ENCODE results near the gene TUBGCP3. TPM values are rescaled to one million over a fixed set of nuclear protein-coding genes. Genes with fewer than 3 reads are reported as not detected.
"Not testable (repeated sequence)": the region's sequence is repeated elsewhere in the genome, so short reads cannot be mapped to it uniquely, and the experiment has no call there.

The TUBGCP3 gene
- total RNA-seq, 1 experiment from 2014 or later: 51.4 TPM

- Histone ChIP-seq H3K9me2 (ENCODE audit: insufficient read depth) (no peaks in the 10 kb centered on the region), H4K20me1 (ENCODE audit: insufficient read depth) (no peaks in the 10 kb centered on the region), H3K4me1 (ENCODE audit: control insufficient read depth in 1 of 2, insufficient read depth in 2 of 2, low read length in 2 of 2) (peaks cover 0 to under 1% of the 10 kb centered on the region in 2 experiments; a peak in 1 of 4 replicates), H3K79me2 (ENCODE audit: insufficient read depth, low read length) (no peaks in the 10 kb centered on the region), H2AFZ (ENCODE audit: low read depth, low read length, poor library complexity, severe bottlenecking) (no peak overlapping the region), H3K27ac (ENCODE audit: low read depth, low read length) (no peak overlapping the region), H3K27me3 (ENCODE audit: insufficient read depth, low read length) (peaks cover 24% of the 10 kb centered on the region), H3K9ac (ENCODE audit: low read length) (no peak overlapping the region), H3K36me3 (ENCODE audit: control insufficient read depth in 1 of 2, insufficient read depth in 2 of 2, low read length in 2 of 2) (no peaks in the 10 kb centered on the region), H3K9me3 (ENCODE audit: control insufficient read depth in 1 of 2, insufficient read depth in 1 of 2, low read depth in 1 of 2, low read length in 2 of 2) (no peaks in the 10 kb centered on the region), H3K4me3 (replicated peaks in 1 of 2; ENCODE audit: low read depth in 1 of 2, low read length in 2 of 2) (no peak overlapping the region), H3K4me2 (ENCODE audit: low read length) (no peak overlapping the region)
- RAD21 ChIA-PET (ENCODE audit: low non-redundant PET in 1 of 2, low total read pairs in 2 of 2, uncharacterized antibody in 2 of 2, unreplicated experiment in 2 of 2): no interaction called here
- ATAC-seq (no peak), DNase-seq (ENCODE audit: low read depth, low spot score) (no peak)
- CTCF ChIA-PET: no interaction called here
- POLR2A ChIA-PET: interaction anchor here (0.6 kb wide), 1 partner anchor 34 kb away, joined by 3 read pairs; no protein-coding TSS in a partner anchor
- TF ChIP-seq ZBTB33 (IDR thresholded peaks at IDR 0.05; ENCODE audit: extremely low read depth, insufficient replicate concordance, low read length): no peak
- TF ChIP-seq, protein P1, sequence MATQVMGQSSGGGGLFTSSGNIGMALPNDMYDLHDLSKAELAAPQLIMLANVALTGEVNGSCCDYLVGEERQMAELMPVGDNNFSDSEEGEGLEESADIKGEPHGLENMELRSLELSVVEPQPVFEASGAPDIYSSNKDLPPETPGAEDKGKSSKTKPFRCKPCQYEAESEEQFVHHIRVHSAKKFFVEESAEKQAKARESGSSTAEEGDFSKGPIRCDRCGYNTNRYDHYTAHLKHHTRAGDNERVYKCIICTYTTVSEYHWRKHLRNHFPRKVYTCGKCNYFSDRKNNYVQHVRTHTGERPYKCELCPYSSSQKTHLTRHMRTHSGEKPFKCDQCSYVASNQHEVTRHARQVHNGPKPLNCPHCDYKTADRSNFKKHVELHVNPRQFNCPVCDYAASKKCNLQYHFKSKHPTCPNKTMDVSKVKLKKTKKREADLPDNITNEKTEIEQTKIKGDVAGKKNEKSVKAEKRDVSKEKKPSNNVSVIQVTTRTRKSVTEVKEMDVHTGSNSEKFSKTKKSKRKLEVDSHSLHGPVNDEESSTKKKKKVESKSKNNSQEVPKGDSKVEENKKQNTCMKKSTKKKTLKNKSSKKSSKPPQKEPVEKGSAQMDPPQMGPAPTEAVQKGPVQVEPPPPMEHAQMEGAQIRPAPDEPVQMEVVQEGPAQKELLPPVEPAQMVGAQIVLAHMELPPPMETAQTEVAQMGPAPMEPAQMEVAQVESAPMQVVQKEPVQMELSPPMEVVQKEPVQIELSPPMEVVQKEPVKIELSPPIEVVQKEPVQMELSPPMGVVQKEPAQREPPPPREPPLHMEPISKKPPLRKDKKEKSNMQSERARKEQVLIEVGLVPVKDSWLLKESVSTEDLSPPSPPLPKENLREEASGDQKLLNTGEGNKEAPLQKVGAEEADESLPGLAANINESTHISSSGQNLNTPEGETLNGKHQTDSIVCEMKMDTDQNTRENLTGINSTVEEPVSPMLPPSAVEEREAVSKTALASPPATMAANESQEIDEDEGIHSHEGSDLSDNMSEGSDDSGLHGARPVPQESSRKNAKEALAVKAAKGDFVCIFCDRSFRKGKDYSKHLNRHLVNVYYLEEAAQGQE (IDR thresholded peaks at IDR 0.05; ENCODE audit: low read depth): no peak
- BruUV-seq (replicated peaks): no TSS peak
- intact Hi-C loops (cut with micrococcal nuclease): no loop called here
Measured at GRCh38 chr13:112635323-112635722, 47.4 kb upstream of the TUBGCP3 start.

GRCh38 chr13:112634102-112634501 is 46.1 kb upstream of the TUBGCP3 start:
- H3K27ac ChIP-seq (ENCODE audit: low read depth, low read length): no peak overlapping the region
- H4K20me1 ChIP-seq (ENCODE audit: insufficient read depth): no peaks in the 10 kb centered on the region
- H3K9me3 ChIP-seq (ENCODE audit: control insufficient read depth in 1 of 2, insufficient read depth in 1 of 2, low read depth in 1 of 2, low read length in 2 of 2): no peaks in the 10 kb centered on the region
- CTCF ChIA-PET: no interaction called here
- no peaks in the 10 kb centered on the region for H3K36me3 ChIP-seq (ENCODE audit: control insufficient read depth in 1 of 2, insufficient read depth in 2 of 2, low read length in 2 of 2)
- no peak overlapping the region for H3K4me3 ChIP-seq (replicated peaks in 1 of 2; ENCODE audit: low read depth in 1 of 2, low read length in 2 of 2)
- POLR2A ChIA-PET: no interaction called here
- no peaks in the 10 kb centered on the region for H3K79me2 ChIP-seq (ENCODE audit: insufficient read depth, low read length)
- RAD21 ChIA-PET (ENCODE audit: low non-redundant PET in 1 of 2, low total read pairs in 2 of 2, uncharacterized antibody in 2 of 2, unreplicated experiment in 2 of 2): no interaction called here
- intact Hi-C loops (cut with micrococcal nuclease): no loop called here
- H3K27me3 ChIP-seq (ENCODE audit: insufficient read depth, low read length): peaks cover 18% of the 10 kb centered on the region
- H3K9ac ChIP-seq (ENCODE audit: low read length): no peak overlapping the region
- DNase-seq (ENCODE audit: low read depth, low spot score) (no peak), ATAC-seq (no peak)
- H2AFZ ChIP-seq (ENCODE audit: low read depth, low read length, poor library complexity, severe bottlenecking): no peak overlapping the region
- H3K9me2 ChIP-seq (ENCODE audit: insufficient read depth): no peaks in the 10 kb centered on the region
- no peak for TF ChIP-seq CEBPB (IDR thresholded peaks at IDR 0.05; ENCODE audit: low read depth)
- no peak overlapping the region for H3K4me2 ChIP-seq (ENCODE audit: low read length)
- BruUV-seq (replicated peaks): no TSS peak
- no peaks in the 10 kb centered on the region for H3K4me1 ChIP-seq (ENCODE audit: control insufficient read depth in 1 of 2, insufficient read depth in 2 of 2, low read length in 2 of 2)

GRCh38 chr13:112630226-112630625 is 42.3 kb upstream of the TUBGCP3 start:
- H2AFZ ChIP-seq (ENCODE audit: low read depth, low read length, poor library complexity, severe bottlenecking); BruUV-seq (replicated peaks); CTCF ChIA-PET; H3K79me2 ChIP-seq (ENCODE audit: insufficient read depth, low read length); H3K4me3 ChIP-seq (replicated peaks in 1 of 2; ENCODE audit: low read depth in 1 of 2, low read length in 2 of 2); H3K9ac ChIP-seq (ENCODE audit: low read length); H3K4me2 ChIP-seq (ENCODE audit: low read length); H3K9me3 ChIP-seq (ENCODE audit: control insufficient read depth in 1 of 2, insufficient read depth in 1 of 2, low read depth in 1 of 2, low read length in 2 of 2); H3K4me1 ChIP-seq (ENCODE audit: control insufficient read depth in 1 of 2, insufficient read depth in 2 of 2, low read length in 2 of 2); RAD21 ChIA-PET (ENCODE audit: low non-redundant PET in 1 of 2, low total read pairs in 2 of 2, uncharacterized antibody in 2 of 2, unreplicated experiment in 2 of 2); H3K36me3 ChIP-seq (ENCODE audit: control insufficient read depth in 1 of 2, insufficient read depth in 2 of 2, low read length in 2 of 2); H3K9me2 ChIP-seq (ENCODE audit: insufficient read depth); DNase-seq (ENCODE audit: low read depth, low spot score); H4K20me1 ChIP-seq (ENCODE audit: insufficient read depth); H3K27ac ChIP-seq (ENCODE audit: low read depth, low read length); H3K27me3 ChIP-seq (ENCODE audit: insufficient read depth, low read length); ATAC-seq; POLR2A ChIA-PET; intact Hi-C loops (cut with micrococcal nuclease): not testable (repeated sequence)

All from HCT116 (cell line).